Activated gamma-delta T cell treated with anti-CD3 and anti-CD28 coated beads, Interleukin-2, amount 50 U/mL, for 16 hours (primary cell): ENCODE measurements around the gene RTKN2.

Experiments used
- DNase-seq: peaks from one replicate; pipeline ENCODE4 v3.0.0-alpha.2; 2020; ENCODE audit warnings: low read depth

Gene RTKN2

DNA sequence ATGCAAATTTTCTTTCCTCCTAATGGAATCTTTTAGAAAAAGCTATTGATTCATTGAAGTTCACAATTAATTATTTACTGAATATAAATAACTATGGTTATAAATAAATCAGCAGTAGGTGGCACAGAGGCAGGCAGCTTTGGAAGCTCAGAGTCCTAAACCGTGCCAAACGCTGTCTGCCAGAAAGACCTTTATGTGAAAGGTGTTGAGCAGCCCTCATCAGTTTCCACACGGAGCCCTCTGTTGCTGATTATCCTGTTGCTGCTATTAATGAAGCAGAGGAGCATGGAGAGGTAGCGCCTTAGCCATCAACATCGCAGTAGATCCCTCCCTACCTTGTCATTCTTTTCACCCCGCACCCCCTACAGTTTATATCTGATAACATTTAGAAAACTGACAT, 51.0 kb downstream of the RTKN2 start:
- no peak for DNase-seq

GRCh38 chr10:62214364-62214874, 54.2 kb downstream of the RTKN2 start:
- no peak for DNase-seq

- DNase-seq: no peak
These were observed 62.8 kb downstream of the RTKN2 start for GRCh38 chr10:62205750-62206399.

- DNase-seq: no peak
These were observed 69.1 kb downstream of the RTKN2 start for GRCh38 chr10:62199584-62199983.

DNA sequence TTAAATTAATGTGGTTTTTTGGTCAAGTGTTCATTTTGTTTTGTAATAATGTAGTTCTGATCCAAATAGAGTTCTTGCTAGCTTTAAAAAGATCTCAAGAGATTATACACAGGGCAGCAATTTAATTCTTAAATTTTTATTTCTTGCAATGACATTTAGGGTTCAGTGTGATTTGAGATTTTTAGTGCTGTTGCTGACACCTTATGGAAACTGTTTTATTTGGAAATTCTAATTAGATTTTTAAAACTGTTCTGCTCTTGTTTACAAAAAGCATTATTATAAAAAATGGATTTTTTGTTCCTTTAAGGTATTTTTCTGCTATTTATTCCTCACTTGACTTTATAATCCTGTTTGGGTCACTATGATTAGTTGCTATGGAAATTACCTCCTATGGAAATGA, 72.1 kb downstream of the RTKN2 start:
- DNase-seq: no peak

DNA sequence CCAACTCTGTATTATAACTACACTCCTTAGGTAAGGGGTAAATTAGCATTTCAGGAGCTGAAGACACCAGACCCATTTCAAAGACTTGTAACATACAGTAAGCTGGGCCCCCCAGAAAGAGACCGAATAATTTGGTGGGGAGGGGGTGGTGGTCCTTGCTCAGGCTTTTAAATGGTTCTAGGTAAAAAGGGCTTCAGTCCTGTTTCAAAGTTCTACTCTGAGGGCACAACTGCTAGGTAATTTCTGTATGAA, 73.0 kb downstream of the RTKN2 start:
- DNase-seq: no peak

- DNase-seq: no peak
These were observed 73.5 kb downstream of the RTKN2 start for GRCh38 chr10:62194924-62195674.

GRCh38 chr10:62193479-62193878, 75.2 kb downstream of the RTKN2 start:
- no peak for DNase-seq

DNA sequence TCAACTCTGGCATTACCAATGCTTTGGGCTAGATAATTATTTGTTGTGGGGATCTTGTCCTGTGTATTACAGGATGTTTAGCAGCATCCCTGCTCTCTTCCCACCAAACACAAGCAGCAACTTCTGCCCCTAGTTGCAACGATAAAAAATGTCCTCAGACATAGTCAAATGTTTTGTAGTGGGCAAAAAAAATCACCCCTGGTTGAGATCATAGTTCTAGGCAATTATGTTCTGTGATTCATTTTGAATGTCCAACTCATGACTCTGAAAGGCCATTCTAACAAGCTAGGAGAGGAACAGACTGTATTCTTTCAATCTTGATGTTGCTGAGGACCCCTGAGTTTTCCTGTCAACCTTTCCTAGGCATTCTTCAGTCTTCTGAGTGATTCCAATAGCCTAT, 79.5 kb downstream of the RTKN2 start:
- no peak for DNase-seq

DNA sequence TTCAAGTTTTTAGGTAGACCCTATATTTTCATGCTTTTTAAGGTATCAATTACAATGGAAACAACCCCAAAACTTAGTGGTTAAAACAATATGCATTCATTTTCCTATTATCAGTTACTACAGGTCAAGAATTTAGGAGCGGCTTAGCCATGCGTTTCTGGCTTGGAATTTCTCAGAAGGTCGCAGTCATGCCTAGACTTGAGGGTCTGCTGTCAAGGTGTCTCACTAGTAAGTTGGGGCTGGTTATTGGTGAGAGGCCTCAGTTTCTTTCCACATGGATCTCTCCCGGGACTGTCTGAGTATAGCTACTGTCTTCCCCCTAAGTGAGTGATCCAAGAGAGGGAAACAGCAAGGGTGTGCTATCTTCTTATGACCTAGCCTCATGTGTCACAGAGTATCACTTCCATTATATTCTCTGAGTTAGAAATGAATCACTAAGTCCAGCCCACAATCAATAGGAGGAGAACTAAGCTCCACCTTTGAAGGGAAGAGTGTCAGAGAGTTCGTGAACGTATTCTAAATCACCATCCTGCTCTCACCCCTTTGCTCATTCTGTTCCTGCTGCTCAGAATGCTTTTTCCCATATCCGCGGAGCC, 80.5 kb downstream of the RTKN2 start:
- DNase-seq: no peak

- no peak for DNase-seq
These were observed 81.5 kb downstream of the RTKN2 start for GRCh38 chr10:62186999-62187675.

DNA sequence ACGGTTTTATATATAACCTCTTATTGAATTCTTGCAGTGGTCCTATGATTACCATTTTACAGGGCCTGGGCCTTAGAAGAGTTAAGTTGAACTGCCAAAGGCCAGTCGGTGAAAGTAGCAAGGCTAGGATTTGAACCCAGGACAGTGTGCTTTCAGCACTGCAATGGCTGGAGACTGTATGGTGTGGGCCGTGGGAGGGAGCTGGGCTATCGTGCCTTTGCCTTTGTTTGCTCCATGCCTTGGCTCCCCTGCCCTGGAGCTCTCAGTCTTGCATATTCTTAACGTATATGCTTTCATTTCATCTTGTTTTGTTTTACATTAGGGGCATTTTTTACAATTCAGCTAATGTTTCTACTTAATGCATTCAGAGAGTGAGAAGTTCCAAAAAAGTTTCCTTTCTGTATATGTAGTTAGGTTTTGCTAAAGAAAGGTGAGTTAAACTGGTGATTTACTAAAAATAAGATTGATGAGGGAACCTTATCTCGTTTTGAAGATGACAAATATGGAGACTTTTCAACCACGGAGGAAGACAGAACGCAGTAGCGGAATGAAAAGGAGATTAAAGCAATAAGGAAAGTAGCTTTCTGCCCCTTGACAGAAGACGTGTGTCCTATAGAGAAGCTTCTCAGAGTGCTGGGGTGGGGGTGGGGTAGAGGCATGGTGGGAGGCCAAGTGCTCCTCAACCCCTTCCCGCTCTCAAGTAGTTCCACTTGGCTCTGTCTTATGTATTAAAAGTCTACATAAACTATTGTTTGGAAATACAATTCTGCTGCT, 82.5 kb downstream of the RTKN2 start:
- no peak for DNase-seq

- DNase-seq: no peak
These were observed 84.5 kb downstream of the RTKN2 start for GRCh38 chr10:62183857-62184795.

DNA sequence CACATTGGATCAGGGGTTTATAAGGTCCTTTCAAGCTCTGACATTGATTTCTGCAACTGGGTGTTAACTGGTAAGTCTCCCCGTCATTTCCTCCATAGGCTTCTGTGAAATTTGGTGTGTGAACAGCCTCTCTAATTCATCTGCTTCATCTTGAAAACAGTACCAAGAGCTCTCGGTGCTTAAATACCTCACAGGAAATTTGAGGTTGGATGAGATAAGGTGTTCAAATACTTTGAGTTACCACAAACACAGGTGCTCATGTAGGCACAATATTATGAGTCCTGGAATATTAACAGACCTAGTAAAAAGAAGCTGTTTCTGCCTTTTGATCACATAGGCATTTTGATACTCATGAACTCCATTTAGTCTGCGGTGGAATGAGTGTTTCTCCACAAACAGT, 85.2 kb downstream of the RTKN2 start:
- DNase-seq: peak; percentile 40

DNA sequence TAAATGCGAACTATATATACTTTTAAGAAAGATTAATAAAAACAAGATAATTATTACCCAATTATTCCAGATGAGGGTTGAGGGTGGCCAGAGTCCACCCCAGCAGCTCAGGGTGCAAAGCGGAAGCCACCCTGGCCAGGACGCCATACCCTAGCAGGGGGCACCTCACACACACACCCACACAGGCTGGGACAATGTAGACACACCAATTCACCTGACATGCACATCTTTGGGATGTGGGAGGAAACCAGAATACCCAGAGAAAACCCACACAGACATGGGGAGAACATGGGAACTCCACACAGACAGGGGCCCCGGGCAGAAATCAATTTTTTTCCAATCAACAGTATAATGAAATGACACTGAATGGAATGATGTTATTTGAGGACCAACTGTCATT, 86.0 kb downstream of the RTKN2 start:
- DNase-seq: no peak

GRCh38 chr10:62182171-62182570, 86.5 kb downstream of the RTKN2 start:
- no peak for DNase-seq

DNA sequence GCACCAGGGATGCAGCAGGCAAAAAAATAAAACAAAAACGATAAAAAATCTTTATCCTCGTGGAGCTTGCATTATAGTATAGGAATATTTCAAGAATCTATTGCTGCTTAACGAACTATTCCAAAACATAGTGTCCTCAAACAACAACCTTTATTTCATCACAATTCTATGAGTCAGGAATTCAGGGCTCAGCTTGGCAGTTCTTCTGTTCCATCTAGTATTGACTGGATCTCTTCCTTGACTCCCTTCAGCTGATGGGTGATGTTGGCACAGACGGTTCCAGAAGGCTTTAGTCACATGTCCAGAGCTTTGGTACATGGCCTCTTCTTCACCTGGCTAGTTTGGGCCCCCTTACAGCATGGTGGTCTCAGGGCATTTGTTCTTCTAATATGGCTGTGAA, 88.0 kb downstream of the RTKN2 start:
- DNase-seq: no peak

DNA sequence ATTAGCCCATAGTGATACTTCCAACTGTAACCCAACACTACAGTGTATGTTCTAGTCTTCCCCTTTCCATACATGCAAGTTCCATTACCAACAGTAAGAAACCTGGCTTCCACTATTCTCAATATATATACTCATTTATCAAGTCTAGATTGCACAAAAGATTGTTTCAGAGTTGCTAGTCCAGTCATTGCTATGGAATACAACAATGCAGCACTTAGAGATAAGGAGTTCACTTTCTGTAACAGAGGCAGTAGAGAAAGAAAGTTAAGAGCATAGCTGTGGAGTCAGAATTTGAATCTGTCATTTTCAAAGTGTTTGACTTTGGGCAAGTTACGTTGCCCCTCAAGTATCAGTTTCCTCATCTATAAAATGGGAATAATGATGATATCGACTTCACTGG, 90.1 kb downstream of the RTKN2 start:
- DNase-seq: no peak

GRCh38 chr10:62177111-62177510, 91.5 kb downstream of the RTKN2 start:
- no peak for DNase-seq

GRCh38 chr10:62175251-62175650, 93.4 kb downstream of the RTKN2 start:
- DNase-seq: no peak

DNA sequence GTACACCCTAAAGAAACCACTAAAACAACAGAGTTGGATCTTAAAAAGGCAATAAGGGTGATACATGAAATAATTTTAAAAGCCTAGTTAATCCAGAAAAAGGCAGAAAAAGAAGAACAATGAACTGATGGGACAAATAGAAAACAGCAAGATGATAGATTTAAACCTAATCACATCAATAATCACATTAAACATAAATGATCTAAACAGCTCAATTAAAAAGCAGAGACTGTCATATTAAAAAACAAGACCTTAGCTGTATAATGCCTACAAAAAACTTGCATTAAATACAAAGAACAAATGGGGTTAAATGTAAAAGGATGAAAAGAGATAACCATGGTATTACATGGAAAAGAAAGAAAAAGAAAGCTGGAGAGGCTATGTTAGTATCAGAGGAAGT, 96.2 kb downstream of the RTKN2 start:
- DNase-seq: no peak
